NCI-H446 (cell line): ENCODE data around the gene CNKSR3.

ENCODE experiments used
- DNase-seq, 2 experiments: peaks; one replicate each; lab custom pipeline; 2025; lab: John Stamatoyannopoulos, UW

CNKSR3 gene

DNA sequence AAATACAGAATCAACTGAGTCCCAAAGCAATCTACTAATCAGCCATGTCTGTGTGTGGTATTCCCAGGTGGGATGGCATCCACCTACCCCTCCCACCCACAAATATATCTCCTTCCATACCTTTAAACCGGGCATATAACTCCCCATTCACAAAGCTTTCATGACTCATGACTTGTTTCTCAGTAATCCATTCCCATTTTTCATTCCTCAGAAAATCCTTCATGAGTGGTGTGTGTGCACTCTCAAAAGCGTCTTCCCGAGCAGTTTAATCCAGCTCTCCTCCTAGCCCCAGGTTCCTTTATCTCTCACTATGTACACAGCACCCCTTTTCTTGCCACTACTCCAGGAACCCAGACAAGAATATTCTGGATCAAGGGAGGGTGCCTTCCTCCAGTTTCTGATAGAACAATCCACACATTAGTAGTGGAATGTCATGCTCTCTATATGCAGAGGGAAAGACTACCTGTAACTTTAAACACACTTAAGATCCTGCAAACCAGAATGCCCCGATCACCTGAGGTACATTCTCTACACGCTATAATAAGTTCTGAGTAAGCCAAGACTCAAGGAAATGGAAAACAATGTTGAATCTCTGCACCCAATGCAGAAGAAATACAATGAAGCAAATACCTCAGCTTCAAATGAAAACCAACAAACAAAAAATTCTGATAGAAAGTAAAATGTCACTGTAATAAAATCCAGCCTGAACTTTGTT is 98.2 kb downstream of the CNKSR3 start:
- DNase-seq: no peak

DNA sequence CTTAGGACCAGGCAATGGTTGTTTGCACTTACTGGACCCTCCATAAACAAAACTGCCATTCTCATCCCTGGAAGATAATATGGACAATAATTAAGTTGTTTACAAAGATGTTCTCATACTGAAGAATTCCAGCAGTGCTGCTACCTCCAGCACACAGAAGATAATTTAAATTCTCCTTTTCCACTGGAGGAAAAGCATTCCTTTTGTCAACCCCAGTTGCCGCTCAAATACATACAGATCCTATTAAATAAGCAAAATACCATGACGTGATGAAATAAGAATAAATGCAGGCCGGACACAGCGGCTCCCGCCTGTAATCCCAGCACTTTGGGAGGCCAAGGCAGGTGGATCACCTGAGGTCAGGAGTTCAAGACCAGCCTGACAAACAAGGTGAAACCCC is 99.4 kb downstream of the CNKSR3 start:
- DNase-seq: no peak

DNA sequence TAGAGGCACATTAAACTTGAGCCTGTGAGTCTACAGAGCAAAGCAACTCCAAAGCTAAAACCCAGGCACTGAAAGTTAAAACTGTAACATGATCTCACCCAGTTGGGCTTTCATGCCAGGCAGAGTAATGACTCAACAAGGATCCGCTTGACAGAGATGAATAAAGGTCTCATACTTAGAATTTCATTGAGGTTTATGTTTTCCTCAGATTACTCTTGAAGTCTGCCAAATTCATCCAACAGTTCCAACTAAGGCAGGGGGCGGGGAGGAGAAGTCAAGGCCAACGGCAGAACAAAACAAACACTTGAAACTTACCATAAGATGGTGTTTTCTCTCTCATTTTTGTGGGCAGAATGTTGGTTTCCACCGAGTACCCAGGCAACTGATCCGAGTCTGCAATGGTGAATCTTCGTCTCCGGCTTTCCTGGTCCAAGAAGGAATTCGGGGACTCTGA is 99.8 kb downstream of the CNKSR3 start:
- DNase-seq: peak; percentile 41 to 50

DNA sequence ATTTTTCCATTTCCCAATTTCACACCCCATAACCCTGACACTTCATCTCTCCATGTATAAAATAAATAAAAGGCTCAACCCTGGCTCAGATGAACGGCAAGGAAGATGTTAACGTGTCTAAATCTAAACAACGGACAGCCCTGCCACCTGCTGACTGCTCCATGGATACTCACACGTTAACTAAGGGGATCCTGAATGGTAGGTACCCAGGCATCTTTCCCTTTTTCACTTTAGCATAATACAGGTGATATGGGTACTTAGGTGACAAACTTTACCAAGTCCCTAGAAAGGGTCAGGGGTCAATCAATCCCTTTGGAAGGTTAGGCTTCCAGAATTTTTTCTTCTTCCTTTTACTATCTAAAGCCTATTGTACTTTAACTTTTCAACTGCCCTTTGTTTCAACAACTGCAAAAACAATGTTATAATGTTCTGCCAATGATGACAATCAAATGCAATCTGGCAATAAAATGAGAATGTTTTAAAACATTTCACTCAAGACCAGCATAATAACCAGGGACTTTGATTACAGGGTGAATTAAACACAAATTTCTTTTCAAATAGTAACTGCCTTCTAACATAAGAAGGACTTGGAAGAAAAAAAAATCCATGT is 101.5 kb downstream of the CNKSR3 start:
- DNase-seq: peak in 1 of 2 experiments; percentile 3

DNA sequence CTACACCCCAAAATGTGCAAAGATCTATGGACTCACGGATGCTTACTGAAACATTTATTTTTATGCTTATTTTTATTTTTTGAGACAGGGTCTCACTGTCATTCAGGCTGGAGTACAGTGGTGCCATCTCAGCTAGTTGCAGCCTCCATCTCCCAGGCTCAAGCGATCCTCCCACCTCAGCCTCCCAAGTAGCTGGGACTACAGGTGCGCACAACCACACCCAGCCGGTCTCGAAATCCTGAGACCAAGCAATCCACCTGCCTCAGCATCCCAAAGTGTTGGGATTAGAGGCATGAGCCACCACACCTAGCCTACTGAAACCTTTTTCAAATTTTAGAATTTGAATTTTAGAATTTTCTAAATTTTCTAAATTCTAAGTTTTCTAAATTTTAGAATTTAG is 103.0 kb downstream of the CNKSR3 start:
- DNase-seq: no peak

DNA sequence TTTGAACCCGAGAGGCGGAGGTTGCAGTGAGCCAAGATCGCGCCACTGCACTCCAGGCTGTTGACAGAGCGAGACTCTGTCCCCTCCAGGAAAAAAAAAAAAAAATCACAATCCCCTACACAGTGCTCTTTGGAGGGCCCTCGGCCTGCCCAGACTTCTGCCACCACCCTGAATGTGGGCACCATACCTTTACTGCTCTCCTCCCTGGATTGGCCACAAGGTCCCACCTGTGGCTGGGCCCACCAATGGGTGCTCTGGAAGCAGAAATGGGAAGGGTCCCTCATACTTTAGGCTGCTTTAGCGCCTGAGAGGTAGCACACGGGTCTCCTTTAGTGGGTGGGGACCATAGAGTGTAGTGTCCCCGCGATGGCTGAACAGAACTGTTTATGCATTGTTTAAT is 103.6 kb downstream of the CNKSR3 start:
- DNase-seq: no peak

DNA sequence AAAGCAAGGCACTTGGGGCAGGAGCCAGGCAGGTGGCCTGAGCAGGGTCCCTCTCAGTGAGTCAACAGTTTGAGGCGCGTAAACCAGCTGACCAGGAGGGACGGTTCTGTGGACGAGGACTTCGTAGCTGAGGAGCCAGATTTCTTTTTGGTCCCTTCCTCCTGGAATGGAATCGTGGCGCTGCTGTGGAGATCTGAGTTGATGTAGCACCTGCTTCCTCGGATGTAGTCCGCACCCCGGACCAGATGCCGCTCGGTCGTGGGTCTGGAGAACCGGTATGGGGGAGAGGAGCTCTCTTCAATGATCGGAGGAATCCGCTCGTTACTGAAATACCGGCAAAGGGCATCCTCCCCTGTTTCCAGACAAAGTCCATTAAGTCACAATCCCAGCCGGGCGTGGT is 104.2 kb downstream of the CNKSR3 start:
- no peak for DNase-seq

DNA sequence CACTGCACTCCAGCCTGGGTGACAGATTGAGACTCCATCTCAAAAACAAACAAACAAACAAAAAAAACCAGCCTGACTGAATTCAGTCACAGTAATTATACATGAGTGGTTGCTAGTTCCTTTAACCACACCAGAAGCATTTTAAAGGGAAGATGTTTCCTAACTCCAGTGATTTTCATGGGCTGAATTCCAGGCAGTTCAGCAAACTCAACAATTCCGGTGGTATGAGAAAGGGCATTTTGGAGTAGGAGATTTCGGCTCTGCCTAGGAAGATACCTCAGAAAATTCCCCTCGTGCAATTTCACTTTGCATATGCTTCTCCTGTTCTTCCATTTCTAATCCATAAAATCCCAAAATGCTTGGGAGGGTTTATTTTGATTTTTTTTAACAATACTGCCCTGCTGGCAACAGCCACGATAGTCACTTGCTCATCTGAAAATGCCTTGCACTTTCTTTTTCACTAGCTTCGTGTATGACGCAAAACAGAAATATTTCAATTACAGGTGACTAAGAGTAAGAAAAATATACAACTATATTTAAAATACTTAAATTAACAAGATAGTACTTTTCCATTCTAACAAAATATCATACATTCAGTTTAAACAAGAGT is 105.6 kb downstream of the CNKSR3 start:
- no peak for DNase-seq

DNA sequence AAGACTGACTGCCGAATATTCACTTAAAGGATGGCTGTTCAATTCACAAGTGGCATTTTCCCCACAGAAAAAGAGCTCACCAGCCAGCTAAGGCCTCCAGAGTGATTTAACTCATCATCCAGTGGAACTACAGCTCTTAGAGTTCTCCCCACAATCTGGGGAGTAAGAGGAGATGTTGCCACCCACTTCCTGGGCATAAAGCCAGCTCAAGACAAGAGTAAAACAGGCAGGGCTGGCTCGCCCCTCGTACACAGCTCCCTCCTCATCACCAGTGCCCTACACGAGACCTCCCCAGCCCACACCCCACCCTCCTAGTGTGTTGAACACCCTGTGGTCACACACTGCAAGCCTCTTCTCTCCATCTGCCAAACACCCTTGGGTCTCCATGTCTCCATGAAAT is 106.7 kb downstream of the CNKSR3 start:
- DNase-seq: peak in 1 of 2 experiments; percentile 2

DNA sequence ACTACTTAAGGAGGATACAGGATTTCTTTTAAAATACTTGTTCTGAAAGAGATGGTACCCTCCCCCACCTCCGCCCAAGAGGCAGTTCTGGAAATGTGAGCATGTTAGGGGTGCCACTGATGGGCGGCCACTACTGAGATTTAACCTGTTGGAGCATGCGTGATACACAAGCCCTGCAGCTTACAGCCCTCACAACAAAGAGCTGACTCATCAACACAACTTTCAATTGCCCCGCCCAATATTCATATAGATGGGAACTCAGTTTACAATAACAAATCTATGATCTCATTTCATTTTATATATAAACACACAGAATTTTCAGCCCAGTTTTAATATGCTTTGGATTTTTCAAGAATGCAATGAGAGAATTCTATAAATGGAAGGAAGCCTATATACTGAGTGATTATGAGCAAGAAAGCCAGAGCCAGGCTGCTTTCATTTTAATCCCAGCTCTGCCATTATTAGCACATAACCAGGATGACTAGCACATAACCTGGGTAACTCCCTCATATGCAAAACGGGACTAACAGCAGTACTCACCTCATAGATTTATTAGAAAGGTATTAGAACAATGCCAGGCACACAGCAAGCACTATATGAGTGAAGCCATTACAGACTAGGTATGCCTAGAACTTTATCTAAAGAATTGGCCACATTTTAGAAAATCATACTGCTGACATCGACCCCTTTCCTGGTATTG is 108.3 kb downstream of the CNKSR3 start:
- DNase-seq: no peak

DNA sequence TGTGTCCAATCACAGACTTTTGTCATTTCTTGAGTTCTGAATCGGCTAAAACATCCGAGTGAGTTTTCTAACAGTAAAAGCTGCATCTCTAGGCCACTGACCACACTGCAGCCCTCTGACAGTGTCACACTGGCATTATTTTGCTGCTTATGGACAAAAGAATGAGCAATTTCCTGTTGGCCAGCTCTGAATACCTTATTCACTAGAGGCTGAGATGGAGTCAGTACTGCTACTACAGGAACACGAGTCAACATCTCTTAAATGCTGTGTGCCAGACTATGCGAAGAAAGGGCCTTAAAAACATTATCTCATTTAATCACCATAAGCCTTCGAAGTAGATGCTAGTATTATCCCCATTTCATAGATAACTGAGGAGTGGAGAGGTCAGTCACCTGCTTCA is 111.4 kb downstream of the CNKSR3 start:
- no peak for DNase-seq

DNA sequence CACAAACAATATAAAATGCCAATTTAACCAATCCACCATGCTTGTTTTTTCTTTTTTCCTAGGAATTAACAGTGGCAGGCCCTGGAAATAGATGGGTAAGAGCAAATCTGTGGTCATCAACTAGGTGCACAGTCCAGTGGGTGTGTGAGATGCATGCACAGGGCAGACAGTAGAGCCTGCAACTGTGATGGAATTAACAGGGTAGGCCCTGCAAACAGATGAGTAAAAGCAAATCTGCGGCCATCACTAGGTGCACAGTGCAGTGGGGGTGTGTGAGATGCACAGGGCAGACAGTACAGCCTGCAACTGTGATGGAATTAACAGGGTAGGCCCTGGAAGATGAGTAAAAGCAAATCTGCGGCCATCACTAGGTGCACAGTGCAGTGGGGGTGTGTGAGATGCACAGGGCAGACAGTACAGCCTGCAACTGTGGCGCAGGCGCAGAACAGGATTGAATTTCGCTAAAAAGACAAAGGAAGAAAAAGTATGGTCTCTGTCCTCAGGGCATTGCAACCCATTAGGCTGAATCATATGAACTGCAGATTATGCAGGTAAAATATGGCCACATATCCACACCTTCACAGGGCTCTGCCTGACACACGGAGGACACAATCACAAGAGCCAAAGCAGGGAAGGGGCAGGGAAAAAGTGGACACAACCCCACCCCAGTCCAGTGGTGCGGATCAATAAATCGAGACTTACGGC is 112.8 kb downstream of the CNKSR3 start:
- DNase-seq: no peak

DNA sequence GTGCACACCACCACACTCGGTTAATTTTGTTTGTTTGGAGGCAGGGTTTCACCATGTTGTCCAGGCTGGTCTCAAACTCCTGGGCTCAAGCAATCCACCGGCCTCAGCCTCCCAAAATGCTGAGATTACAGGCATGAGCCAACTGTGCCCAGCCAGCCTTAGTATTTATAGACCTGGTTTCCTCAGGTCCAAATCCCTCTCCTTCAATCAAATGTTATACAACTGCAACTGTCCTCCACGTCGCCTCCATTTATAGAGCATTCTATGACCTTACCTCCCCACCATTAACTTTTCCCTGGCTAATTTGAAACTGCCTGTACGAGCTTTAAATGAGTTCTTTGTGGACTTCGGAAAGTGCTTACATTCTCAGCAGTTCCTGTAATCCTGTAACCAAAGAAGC is 114.6 kb downstream of the CNKSR3 start:
- DNase-seq: no peak

DNA sequence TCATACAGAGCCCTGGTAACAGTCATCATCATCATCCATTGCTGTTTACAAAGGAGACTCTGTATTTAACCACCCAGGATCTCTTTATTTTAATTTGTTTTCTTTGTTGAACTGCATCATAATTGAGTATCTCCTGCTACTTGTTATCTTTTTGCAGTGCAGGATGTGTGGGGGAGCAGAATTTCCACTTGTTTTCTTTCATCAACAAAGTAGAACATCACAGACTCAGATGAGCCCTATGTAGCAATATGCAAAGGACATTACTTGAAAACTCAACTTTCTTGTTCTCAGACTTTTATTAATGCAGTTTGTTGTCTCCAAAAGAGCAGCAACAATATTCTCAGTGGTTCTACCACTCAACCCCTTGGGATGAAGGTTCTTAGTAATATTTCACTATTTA is 115.2 kb downstream of the CNKSR3 start:
- no peak for DNase-seq

DNA sequence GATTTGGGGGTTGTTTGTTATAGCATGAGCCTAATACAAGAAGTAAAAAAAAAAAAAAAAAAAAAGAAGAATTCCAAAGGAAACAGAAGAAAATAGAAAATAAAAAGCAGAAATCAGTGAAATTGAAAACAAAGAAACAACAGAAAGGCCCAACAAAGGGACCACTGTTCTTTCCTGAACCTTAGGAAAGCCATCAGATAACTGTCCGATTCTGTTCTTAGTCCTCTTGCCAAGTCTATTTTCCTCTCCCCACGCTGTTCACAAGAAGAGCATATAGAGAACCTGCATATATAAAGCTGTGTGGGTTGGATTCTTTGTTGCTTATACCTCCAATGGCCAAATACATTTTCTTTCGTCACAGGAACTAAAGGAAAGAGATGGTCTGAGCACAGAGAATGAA is 115.9 kb downstream of the CNKSR3 start:
- no peak for DNase-seq

DNA sequence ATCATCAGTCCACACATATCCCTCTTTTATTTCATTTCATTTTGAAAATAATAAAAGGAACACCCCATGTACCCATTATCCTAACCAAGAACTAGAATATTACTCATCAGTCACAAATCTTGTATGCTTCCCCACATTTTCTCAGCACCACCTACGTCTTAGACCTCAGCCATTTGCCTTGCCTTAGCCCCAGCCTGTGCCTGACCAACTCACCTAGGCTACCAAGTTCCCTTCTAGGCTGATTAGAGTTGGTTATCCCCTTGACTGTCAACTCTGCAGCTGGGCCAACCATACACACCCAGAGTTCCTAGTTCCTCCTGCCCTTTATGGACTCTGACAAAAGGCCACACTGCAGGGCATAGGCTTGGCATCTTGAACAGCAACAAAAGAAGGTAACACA is 120.5 kb downstream of the CNKSR3 start:
- DNase-seq: no peak

DNA sequence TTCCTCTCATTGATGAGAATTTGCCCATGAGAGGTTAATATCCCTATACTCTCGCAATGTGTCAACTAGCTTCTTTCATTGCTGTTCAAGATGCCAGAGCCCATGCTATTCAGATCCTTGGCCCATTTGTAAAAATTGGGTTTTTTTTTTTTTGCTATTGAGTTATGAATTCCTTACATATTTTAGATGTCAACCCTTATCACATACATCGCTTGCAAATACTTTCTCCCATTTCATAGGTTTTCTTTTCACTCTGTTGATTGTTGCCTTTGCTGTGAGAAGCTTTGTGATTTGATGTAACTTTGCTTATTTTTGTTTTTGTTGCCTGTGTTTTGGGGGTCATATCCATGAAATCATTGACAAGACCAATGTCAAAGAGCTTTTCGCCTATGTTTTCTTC is 121.7 kb downstream of the CNKSR3 start:
- DNase-seq: no peak

DNA sequence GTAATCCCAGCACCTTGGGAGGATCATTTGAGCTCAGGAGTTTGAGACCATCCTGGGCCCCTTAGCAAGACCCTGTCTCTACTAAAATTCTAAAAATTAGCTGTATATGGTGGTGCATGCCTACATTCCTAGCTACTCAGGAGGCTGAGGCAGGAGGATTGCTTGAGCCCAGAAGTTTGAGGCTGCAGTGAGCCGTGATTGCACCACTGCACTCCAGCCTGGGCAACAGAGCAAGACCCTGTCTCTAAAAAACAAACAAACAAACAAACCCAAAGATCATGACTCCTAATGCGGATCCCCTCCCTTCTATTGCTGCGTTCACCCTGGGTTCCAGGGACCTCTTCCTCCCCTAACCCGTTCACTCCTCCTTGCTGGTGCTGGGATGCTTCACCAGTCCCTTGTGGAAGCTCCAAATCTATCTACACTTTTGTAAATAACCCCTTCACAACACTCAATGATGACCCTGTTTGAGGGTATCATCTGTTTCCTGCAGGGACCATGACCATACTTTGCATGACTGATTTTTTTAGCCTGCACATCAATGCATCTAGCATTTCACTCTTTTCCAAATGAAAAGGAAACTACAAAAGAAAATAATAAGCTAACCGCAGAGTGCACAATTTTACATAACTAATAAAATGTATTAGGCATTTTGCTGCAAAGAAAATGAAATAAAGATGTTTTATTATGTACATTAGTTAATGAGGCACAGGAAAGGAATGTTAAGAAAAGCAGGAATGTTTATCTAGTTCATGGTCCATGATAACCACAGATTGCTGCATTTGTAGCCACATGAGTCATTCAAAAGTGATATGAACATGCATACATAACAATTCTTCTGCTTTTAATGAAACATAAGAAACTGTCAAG is 123.4 kb downstream of the CNKSR3 start:
- DNase-seq: no peak

DNA sequence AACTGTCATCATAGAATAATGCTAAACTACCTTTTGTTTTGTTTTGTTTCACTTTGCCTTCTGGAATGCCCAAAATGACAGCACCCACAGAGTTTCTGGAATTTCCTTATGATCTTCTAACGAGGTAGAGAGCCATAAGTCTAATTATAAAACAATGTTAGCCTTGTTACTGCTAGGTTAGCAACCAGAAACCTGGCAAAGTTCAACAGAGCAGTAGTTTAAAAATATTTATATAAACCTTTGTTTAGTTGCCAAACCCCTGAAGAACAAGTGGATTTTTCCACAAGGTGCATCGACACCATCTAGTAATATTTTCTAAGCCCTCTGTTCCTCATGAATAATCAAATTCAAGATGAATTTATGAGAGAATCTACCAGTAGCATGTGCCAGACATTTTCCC is 126.3 kb downstream of the CNKSR3 start:
- DNase-seq: no peak

DNA sequence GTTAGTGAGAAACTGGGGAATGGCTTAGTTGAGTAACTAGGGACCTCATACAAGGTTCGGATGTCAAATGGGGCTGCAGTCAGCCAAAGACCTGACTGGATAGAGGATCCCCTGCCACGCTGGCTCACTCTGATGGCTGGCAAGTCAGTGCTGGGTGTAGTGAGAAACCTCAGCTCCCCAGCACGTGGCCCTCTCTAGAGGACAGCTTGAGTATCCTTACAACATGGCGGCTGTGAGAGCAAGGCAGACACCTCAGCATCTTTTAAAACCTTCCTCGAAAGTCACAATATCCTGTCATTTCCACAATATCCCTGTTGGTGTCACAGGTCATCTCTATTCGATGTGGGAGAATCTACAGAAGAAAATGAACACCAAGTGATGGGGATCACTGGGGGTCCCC is 127.2 kb downstream of the CNKSR3 start:
- no peak for DNase-seq

DNA sequence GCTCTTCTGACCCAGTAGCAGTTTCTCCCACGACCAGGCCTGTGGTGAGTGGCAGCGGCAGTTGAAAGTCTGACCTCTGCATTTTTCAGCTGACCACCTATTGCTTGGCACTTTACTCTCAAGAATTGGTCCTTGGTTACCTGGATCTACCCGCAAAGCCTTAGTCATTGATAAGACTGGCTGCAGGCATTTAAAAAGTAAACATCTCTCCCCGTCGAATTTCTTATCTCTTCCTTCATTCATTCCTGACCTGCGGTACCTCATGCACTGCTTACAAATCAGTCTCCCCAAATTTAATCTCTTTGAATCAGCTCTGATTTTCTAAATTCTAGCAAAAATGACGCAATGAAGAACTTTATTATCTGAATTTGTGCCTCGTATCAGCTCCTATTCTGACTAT is 127.7 kb downstream of the CNKSR3 start:
- DNase-seq: no peak
